ENCODE measurements around the gene NADK. TPM values are rescaled to one million over a fixed set of nuclear protein-coding genes. Genes with fewer than 3 reads are reported as not detected.

NADK gene
- total and polyA plus RNA-seq, 12 donors: 66.2 to 195 (median 153) TPM

GRCh38 chr1:1788136-1788535 is 9.9 kb upstream of the NADK start:
- Histone ChIP-seq H3K27me3 (no peaks in the 10 kb centered on the region), H3K9me3 (replicated peaks in 1 of 3) (no peaks in the 10 kb centered on the region), H3K27ac (no peak overlapping the region), H3K4me1 (replicated peaks in 1 of 2) (peaks cover 3 to 4% of the 10 kb centered on the region in 2 donors), H3K4me3 (no peak overlapping the region), H3K36me3 (replicated peaks in 1 of 2) (peaks cover 0 to 83% of the 10 kb centered on the region in 2 donors)
- intact Hi-C loops (cut with DNase I): loop anchor here (5.0 to 10.0 kb wide), 2 partner anchors 104 to 117 kb away; partner anchors contain the start of gene GNB1 (in 1 of the 2)
- 63 to 92% (median 67%) methylated on average over 3 to 7 of the region's 7 CpGs for WGBS, 4 donors
- DNase-seq: no peak
- no peak for TF ChIP-seq POLR2A (IDR thresholded peaks at IDR 0.05)
- TF ChIP-seq, protein P1, sequence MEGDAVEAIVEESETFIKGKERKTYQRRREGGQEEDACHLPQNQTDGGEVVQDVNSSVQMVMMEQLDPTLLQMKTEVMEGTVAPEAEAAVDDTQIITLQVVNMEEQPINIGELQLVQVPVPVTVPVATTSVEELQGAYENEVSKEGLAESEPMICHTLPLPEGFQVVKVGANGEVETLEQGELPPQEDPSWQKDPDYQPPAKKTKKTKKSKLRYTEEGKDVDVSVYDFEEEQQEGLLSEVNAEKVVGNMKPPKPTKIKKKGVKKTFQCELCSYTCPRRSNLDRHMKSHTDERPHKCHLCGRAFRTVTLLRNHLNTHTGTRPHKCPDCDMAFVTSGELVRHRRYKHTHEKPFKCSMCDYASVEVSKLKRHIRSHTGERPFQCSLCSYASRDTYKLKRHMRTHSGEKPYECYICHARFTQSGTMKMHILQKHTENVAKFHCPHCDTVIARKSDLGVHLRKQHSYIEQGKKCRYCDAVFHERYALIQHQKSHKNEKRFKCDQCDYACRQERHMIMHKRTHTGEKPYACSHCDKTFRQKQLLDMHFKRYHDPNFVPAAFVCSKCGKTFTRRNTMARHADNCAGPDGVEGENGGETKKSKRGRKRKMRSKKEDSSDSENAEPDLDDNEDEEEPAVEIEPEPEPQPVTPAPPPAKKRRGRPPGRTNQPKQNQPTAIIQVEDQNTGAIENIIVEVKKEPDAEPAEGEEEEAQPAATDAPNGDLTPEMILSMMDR (IDR thresholded peaks at IDR 0.05): no peak

GRCh38 chr1:1786836-1787605 is 8.8 kb upstream of the NADK start:
- intact Hi-C loops (cut with DNase I): loop anchor here (5.0 to 10.0 kb wide), 2 partner anchors 105 to 118 kb away; partner anchors contain the start of gene GNB1 (in 1 of the 2)

DNA sequence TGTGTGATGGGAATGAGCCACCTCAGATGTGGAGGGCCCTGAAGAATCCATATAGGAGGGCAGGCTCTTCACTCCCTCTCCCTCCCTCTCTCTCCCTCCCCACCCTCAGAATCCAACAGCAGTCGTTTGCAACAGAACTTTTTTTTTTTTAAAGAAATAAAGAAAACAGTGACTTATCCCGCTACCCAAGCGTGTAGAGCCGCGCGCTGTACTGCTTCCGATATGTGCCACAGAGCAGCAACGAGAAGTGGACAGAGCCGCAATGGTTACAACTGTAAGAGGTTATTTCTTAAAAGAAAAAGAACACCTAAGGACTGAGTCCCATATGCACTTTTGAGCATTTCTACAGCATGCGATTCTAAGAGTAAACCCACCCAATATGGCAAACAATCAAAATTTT is 7.4 kb upstream of the NADK start:
- Histone ChIP-seq H3K36me3 (replicated peaks in 1 of 2) (peaks cover 0 to 60% of the 10 kb centered on the region in 2 donors), H3K27ac (no peak overlapping the region), H3K9me3 (replicated peaks in 1 of 3) (no peaks in the 10 kb centered on the region), H3K4me3 (no peak overlapping the region), H3K4me1 (replicated peaks in 1 of 2) (peaks cover 27 to 28% of the 10 kb centered on the region in 2 donors), H3K27me3 (no peaks in the 10 kb centered on the region)
- intact Hi-C loops (cut with DNase I): loop anchor here (5.0 to 10.0 kb wide), 2 partner anchors 107 to 119 kb away; partner anchors contain the start of gene GNB1 (in 1 of the 2)
- WGBS, 4 donors: 85 to 90% (median 89%) methylated on average over 10 of the region's 10 CpGs
- no peak for TF ChIP-seq POLR2A (IDR thresholded peaks at IDR 0.05)
- TF ChIP-seq, protein P1 (IDR thresholded peaks at IDR 0.05): no peak
- no peak for DNase-seq

More at GRCh38 chr1:1786836-1787605, 8.8 kb upstream of the NADK start:
- H3K4me3 ChIP-seq: no peak overlapping the region
- H3K36me3 ChIP-seq (replicated peaks in 1 of 2): peaks cover 0 to 74% of the 10 kb centered on the region in 2 donors
- no peak overlapping the region for H3K27ac ChIP-seq
- TF ChIP-seq, protein P1 (IDR thresholded peaks at IDR 0.05): no peak
- TF ChIP-seq POLR2A (IDR thresholded peaks at IDR 0.05): no peak
- DNase-seq: no peak
- no peaks in the 10 kb centered on the region for H3K27me3 ChIP-seq
- peaks cover 15% of the 10 kb centered on the region in 2 donors for H3K4me1 ChIP-seq (replicated peaks in 1 of 2)
- H3K9me3 ChIP-seq (replicated peaks in 1 of 3): no peaks in the 10 kb centered on the region
- 87 to 89% (median 88%) methylated on average over 18 to 20 of the region's 20 CpGs for WGBS, 4 donors

DNA sequence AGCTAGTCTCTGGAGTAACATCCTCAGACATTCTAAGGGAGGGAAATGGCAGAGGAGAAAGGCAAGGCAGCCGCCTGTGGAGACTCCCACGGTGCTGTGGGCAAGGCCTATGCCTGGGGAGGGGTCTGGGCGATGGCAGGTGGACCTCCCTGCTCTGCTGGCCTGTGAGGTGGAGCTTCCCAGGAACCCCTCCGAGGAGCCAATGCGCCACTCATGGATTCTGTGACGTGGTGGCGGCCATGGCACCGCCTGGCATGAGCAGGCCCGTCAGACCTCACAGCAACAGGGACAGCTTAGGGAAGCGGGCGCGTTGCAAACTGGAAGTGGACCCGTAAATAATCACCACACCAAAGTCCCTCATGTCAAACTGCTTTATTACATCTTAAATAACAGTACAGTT is 6.7 kb upstream of the NADK start:
- Histone ChIP-seq H3K27ac (no peak overlapping the region), H3K9me3 (replicated peaks in 1 of 3) (no peaks in the 10 kb centered on the region), H3K4me1 (replicated peaks in 1 of 2) (peaks cover 35 to 36% of the 10 kb centered on the region in 2 donors), H3K27me3 (no peaks in the 10 kb centered on the region), H3K36me3 (replicated peaks in 1 of 2) (peaks cover 0 to 53% of the 10 kb centered on the region in 2 donors), H3K4me3 (no peak overlapping the region)
- intact Hi-C loops (cut with DNase I): loop anchor here (5.0 to 10.0 kb wide), 2 partner anchors 107 to 120 kb away; partner anchors contain the start of gene GNB1 (in 1 of the 2)
- 93 to 95% (median 94%) methylated on average over 8 to 13 of the region's 13 CpGs for WGBS, 4 donors
- no peak for TF ChIP-seq POLR2A (IDR thresholded peaks at IDR 0.05)
- TF ChIP-seq, protein P1 (IDR thresholded peaks at IDR 0.05): no peak
- DNase-seq: no peak

All from adrenal gland (tissue), 12 donors.